Pancreas (tissue), 10 donors: Measurements from ENCODE around the gene PLB1. TPM values are rescaled to one million over a fixed set of nuclear protein-coding genes. Genes with fewer than 3 reads are reported as not detected.

Source experiments
- ATAC-seq, 4 donors: fragments of 200-7000 bp; cut with Tn5 transposase; one replicate each; pipeline versions ENCODE4 v1.8.0 to v1.9.1; 2020; ENCODE audit warnings: mild to moderate bottlenecking in 4 of 4, moderate library complexity in 4 of 4
- DNase-seq, 6 donors: peaks; one replicate each; pipeline ENCODE4 v3.0.0-alpha.2; 2020
- FAIRE-seq: peaks from 2 replicates; lab custom pipeline; 2012; peaks lifted over from hg19 to GRCh38; lab: Jason Lieb, UNC
- H3K27ac ChIP-seq, 4 donors: fragments of 200-600 bp; sonication (generic); 1 replicate in 3 of 4; 2 replicates in 1 of 4; pipeline versions ENCODE4 v1.5.0 to v1.8.0; 2020
- H3K27me3 ChIP-seq, 4 donors: fragments of 200-600 bp; one replicate each; pipeline ENCODE4 v1.8.0; 2021
- H3K36me3 ChIP-seq, 3 donors: fragments of 200-600 bp; sonication (generic) in 1 of 3; one replicate each; pipeline versions ENCODE4 v1.5.0 to v1.8.0; 2020 to 2021
- H3K4me1 ChIP-seq, 3 donors: fragments of 200-600 bp; one replicate each; pipeline ENCODE4 v1.8.0; 2021
- H3K4me3 ChIP-seq, 4 donors: fragments of 200-600 bp; sonication (generic) in 2 of 4; one replicate each; pipeline versions ENCODE4 v1.5.0 to v1.8.0; 2020 to 2021
- H3K9me3 ChIP-seq, 4 donors: fragments of 200-600 bp; one replicate each; pipeline ENCODE4 v1.8.0; 2021
- CTCF ChIP-seq, 4 donors: fragments of 200-600 bp; sonication (generic) in 3 of 4; IDR thresholded peaks; one replicate each; pipeline versions ENCODE4 v1.5.0 to v1.8.0; 2021; ENCODE audit warnings: antibody characterized with exemption in 4 of 4
- WGBS, 2 donors: extraction: QIAGEN DNeasy Blood & Tissue Kit; methylation state at CpG; one replicate each; pipeline ENCODE4 v1.1.7; 2013; 5-methylcytosine and 5-hydroxymethylcytosine counted together
- intact Hi-C, 3 donors: fragments of 100-400 bp; cut with DNase I; formaldehyde crosslinking; loops; one replicate each; pipeline versions ENCODE4 v1.11.1 to v1.14.2; 2022
- polyA plus RNA-seq, 2 donors: library from polyadenylated mRNA; stranded (reverse); fragments of 200-250 nt; gene quantifications; one replicate each; pipeline ENCODE4 v1.2.3, GENCODE V29; 2013
- total RNA-seq, 6 donors: library from RNA; stranded (reverse); fragmentation: NEBNext Ultra II Directional in 4 of 6; extraction: Animal tissue kit (Norgen Biotek cat#: 25700) in 4 of 6; gene quantifications; one replicate each; pipeline versions ENCODE4 v1.2.1 to v1.2.4, GENCODE V29; 2021 to 2023
- donor health status: healthy with polysubstance abuse.
- donor health status: DM: no; HTN: no; CAD: no; lungs with moderate emphysema.
- donor health status: DM: no; HTN: no; CAD: no.
- donor health status: control.
- donor health status: control.
- donor health status: Bipolar disorder and iron deficiency.
- donor health status: DM: yes; HTN: yes; CAD: no.
- donor health status: DM: no; HTN: no; CAD: no.
- donor health status: DM: no; HTN: no; CAD: no.
- donor health status: DM: yes; HTN: yes; CAD: no.

Gene PLB1
- total and polyA plus RNA-seq, 8 donors: 0.16 to 2.4 (median 0.93) TPM

- no peak overlapping the region for H3K4me3 ChIP-seq
- no peaks in the 10 kb centered on the region for H3K36me3 ChIP-seq
- no peak for TF ChIP-seq CTCF (IDR thresholded peaks at IDR 0.05)
- WGBS, 2 donors: 91 to 96% methylated on average over 8 of the region's 8 CpGs
- ATAC-seq (no peak), DNase-seq (no peak), FAIRE-seq (no peak)
- no peaks in the 10 kb centered on the region for H3K9me3 ChIP-seq
- no peak overlapping the region for H3K27ac ChIP-seq
- H3K27me3 ChIP-seq: no peaks in the 10 kb centered on the region
- intact Hi-C loops: no loop called here
- no peaks in the 10 kb centered on the region for H3K4me1 ChIP-seq
These were observed 153.8 kb downstream of the PLB1 start for GRCh38 chr2:28649481-28650265.

- no peaks in the 10 kb centered on the region for H3K9me3 ChIP-seq
- no peak for TF ChIP-seq CTCF (IDR thresholded peaks at IDR 0.05)
- H3K27ac ChIP-seq: no peak overlapping the region
- H3K27me3 ChIP-seq: no peaks in the 10 kb centered on the region
- ATAC-seq: no peak
- intact Hi-C loops: no loop called here
- DNase-seq: no peak
- 66 to 89% methylated on average over 4 of the region's 4 CpGs for WGBS, 2 donors
- no peaks in the 10 kb centered on the region for H3K36me3 ChIP-seq
- no peaks in the 10 kb centered on the region for H3K4me1 ChIP-seq
- H3K4me3 ChIP-seq: no peak overlapping the region
- FAIRE-seq: no peak
These were observed 154.4 kb downstream of the PLB1 start for GRCh38 chr2:28650266-28650584.

GRCh38 chr2:28652217-28652616, 156.4 kb downstream of the PLB1 start:
- no peak for DNase-seq
- Histone ChIP-seq H3K9me3 (no peaks in the 10 kb centered on the region), H3K36me3 (no peaks in the 10 kb centered on the region), H3K27me3 (no peaks in the 10 kb centered on the region), H3K4me1 (no peaks in the 10 kb centered on the region), H3K27ac (no peak overlapping the region), H3K4me3 (no peak overlapping the region)
- WGBS, 2 donors: 29 to 39% methylated on average over 1 of the region's 1 CpG
- no peak for TF ChIP-seq CTCF (IDR thresholded peaks at IDR 0.05)
- FAIRE-seq: no peak
- intact Hi-C loops: no loop called here
- ATAC-seq: no peak

- H3K9me3 ChIP-seq: no peaks in the 10 kb centered on the region
- intact Hi-C loops: no loop called here
- FAIRE-seq (no peak), DNase-seq (no peak), ATAC-seq (no peak)
- H3K36me3 ChIP-seq: no peaks in the 10 kb centered on the region
- no peak overlapping the region for H3K27ac ChIP-seq
- no peak overlapping the region for H3K4me3 ChIP-seq
- 77 to 84% methylated on average over 2 of the region's 2 CpGs for WGBS, 2 donors
- TF ChIP-seq CTCF (IDR thresholded peaks at IDR 0.05): no peak
- H3K27me3 ChIP-seq: no peaks in the 10 kb centered on the region
- no peaks in the 10 kb centered on the region for H3K4me1 ChIP-seq
These were observed 158.2 kb downstream of the PLB1 start for GRCh38 chr2:28653892-28654662.
